GM21737 (cell line): ENCODE results near the gene MLH1.
A peak's percentile ranks its signal among the peaks of the same experiment; 100 is the strongest.

ENCODE experiments used
- ATAC-seq: cut with Tn5 transposase; IDR thresholded peaks from one replicate; pipeline ENCODE4 v1.9.1; 2021; ENCODE audit warnings: mild to moderate bottlenecking, moderate library complexity; ENCODE audit not compliant: unreplicated experiment

MLH1 gene

DNA sequence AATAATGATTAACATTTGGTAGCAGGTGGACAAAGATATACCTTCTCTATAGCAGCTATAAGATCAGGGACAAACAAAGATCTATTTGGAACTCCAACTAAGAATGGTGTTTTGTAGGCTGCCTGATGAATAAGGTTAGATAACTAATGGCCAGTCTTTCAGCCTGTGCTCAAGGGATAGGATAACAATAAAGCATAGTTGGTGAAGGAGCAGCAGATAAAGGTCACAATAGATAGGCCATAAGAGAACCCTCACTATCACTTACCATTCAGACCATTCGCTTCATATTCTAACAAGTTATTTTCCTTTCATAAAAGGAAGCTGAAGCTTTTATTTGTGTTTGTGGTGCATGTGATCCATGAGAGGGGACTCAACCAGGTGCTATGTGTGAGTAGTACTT, 20.2 kb upstream of the MLH1 start:
- ATAC-seq, result no peak

DNA sequence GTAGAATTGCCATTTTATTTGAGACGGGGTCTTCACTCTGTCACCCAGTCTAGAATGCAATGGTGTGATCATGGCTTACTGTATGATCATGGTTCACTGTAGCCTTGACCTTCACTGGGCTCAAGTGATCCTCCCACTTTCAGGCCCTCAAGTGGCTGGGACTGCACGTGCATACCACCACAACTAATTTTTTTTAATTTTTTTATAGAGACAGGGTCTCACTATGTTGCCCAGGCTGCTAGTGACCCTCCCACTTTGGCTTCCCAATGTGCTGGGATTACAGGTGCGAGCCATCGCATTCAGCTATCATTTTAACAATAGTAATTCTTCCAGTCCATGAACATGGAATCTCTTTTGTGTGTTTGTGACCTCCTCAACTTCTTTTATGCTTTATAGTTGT, 12.3 kb upstream of the MLH1 start:
- no peak for ATAC-seq

DNA sequence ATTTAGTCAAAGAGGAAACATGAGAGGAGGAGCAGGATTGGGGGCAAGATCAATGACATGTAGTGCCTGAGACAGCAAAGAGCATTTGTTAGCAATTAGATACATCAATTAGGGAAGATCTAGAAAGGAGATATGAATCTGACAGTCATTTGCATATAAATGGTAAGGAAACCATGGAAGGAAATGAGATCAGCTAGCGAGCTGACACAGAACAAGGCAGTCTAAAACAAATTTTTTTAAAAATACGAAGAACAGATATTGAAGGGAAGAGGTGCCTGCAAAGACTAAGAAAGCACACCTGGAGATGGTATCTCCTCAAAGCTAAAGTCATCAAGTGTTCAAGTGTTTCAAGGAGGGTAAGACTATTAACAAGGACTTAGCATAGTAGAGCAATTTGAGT, 5.0 kb upstream of the MLH1 start:
- no peak for ATAC-seq

DNA sequence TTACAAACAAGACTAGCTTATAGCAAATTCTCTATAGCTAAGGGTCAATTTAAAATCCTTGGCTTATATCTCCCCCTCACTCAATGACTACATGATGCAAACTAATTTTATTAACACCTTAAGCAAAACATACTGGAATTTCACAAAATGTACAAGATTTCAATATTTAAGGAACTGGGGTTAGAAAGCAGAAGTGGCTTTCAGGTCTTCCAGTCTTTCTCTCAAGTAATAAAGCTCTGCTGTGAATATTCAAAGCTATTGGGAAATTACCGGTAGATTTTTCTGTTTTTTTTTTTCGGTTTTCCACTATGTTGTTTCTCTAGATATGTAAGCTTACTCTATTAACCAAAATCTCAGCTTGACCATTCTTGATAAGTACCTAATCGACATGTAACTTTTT, 4.3 kb upstream of the MLH1 start:
- ATAC-seq, result no peak

DNA sequence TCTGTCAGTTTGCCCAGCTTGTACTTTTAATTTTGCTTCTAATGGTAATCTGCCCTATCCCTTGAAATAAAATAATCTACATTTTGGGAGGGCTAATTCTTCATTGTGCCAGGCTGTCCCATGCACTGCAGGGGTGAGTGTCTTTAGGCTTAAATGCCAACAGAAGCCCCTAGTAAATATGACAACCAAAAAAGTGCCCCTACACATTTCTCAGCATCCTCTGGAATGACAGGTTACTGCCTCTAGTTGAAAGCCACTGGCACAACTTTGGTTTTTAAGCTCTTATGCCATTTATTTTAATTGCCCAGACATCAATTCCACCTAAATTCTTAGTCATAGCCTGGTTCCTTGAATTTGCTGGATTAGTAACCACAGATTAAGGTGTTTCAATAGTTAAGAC, 3.8 kb upstream of the MLH1 start:
- ATAC-seq, result no peak

DNA sequence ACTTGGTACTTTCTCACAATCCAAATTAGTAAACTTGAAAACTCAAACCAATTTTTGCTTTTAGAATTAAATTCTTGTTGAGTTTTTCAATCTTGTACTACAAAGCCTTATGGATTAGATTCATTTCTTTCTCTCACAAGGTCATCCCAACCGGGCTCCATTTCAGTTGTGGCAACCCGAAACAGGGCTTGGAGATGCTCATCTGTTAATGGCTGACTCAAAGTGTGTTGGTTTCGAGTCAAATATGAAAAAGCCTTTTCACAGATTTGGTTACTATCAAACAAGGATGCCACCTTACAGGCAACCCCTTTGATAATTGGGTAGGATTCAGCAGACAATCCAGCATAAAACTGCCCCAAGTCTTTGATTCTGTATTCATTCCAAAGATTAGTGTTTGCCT, 2.2 kb upstream of the MLH1 start:
- no peak for ATAC-seq

DNA sequence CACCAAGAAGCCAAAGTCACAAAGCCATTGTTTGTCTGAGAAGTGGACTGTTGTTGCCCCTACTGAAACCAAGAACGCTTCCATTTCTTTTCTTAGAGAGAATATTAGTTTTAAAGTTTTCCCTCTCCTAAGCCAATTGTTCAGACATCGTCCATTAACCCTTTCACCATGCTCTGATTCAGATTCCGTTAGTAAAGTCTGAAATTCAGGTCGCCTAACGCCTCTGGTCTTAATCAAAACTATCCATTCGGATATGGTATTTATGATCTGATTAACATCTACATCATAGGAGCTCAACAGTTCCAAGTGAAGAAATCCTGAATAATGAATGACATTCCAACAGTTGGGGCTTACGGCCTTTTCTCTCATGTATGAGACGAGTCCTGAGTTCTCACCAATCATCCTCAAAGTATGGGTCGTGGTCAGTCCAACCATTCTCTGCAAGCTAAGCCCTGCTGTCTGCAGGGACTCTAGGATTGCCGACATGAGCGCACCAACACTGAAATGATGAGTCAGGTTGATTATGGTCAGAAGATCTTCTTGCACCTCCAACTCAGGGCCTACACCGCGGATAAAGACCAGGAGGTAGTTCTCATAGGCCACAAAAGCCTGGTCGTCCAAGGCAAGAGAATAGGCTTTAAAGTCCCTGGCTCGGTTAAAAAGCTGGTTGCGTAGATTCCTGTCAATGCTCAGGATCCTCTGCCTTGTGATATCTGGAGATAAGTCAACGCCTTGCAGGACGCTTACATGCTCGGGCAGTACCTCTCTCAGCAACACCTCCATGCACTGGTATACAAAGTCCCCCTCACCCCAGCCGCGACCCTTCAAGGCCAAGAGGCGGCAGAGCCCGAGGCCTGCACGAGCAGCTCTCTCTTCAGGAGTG, 1.2 kb upstream of the MLH1 start:
- ATAC-seq, result no peak

DNA sequence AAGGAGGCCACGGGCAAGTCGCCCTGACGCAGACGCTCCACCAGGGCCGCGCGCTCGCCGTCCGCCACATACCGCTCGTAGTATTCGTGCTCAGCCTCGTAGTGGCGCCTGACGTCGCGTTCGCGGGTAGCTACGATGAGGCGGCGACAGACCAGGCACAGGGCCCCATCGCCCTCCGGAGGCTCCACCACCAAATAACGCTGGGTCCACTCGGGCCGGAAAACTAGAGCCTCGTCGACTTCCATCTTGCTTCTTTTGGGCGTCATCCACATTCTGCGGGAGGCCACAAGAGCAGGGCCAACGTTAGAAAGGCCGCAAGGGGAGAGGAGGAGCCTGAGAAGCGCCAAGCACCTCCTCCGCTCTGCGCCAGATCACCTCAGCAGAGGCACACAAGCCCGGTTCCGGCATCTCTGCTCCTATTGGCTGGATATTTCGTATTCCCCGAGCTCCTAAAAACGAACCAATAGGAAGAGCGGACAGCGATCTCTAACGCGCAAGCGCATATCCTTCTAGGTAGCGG, 452 bp upstream of the MLH1 start, which contains the start of gene EPM2AIP1:
TSS of gene EPM2AIP1 (minus strand) at position 326 of the 520 bp plus-strand sequence. CDS start at position 272, 54 bp downstream.
- peak; percentile 79 for ATAC-seq

DNA sequence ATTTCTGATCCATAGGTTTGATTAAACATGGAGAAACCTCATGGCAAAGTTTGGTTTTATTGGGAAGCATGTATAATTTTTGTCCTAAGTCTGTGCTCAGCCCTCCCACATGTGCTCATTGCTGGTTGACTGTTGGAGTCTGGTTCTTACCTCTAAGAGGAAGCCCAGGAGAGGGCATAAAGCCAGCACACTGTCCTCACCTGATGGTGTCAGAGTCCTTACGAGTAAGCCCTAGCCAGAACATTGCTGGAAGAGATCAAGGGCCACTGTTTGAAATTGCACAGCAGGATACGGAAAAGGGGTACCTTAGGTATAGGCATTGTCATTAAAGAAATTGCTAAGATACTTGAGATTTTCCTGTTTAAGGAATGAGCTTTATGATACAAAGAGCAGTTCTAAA, 21.3 kb downstream of the MLH1 start:
- ATAC-seq, result no peak

DNA sequence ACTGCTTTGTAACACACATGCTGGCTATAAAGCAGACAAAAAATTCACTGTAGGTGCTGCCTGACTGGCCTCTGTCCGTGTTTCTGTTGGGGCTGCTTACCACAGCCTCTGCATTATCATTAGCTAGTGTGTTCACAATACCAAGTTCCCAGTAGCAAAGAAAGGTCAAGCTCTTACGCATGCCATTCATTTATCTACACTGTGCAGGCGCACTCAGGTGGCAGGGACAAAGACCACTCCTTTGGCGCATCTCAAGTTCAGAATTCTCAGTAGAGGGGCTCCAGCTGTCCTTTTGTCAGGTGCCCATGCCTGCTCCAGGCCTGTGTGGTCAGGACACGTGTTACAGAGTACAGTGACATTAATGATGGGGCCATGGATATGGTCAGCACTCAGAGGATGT, 22.3 kb downstream of the MLH1 start:
- no peak for ATAC-seq

DNA sequence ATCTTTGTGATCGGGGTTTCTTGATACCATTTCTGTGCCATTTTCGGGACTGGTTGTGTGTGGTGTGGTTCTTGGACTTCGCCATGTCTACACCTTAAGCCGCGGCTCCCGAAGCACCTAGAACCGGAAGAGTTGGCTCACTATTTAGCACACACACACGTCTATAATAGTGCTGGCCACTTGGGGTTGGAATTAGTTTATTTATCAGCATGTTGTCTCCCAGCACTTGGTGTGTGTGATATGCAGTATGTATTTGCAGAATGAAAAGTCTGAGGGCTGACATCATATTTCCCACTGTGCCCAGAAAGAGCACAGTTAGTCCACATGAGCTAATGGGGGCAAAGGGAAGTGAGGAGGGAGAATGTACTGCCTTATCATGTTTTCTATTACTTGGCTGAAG, 23.6 kb downstream of the MLH1 start:
- no peak for ATAC-seq

DNA sequence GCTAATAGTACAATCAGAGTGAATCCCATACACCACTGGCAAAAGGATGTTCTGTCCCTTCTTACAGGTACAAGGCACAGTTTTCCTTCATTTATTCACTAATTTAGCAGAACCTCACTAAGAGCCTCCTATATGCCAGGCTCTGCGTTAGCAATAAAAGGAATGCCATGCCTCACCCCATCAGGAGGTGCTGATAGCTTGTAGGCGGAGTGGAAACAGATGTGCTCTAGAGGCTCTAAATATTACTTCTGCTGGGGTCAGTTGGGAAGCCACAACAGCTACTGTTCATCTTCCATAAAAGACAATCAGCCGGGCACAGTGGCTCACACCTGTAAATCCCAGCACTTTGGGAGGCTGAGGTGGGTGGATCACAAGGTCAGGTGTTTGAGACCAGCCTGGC, 24.4 kb downstream of the MLH1 start:
- ATAC-seq, result no peak

DNA sequence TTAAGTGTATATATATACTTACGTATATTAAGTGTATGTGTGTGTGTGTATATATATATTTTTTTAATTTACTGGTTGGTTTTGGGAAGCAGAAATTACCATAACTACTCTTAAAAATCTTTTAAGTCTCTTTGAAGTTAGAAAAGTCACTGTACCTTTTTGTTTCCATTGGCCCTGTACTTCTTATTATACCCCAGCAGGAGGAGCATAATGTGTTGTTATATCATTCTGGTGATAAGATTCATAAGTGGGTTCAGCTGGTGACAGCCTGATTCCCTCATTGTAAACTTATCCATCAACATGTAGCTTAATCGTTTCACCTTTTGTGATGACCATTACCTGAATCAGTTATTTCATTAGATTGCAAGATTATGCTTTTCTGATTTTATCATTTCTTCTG, 30.8 kb downstream of the MLH1 start:
- ATAC-seq, result no peak

DNA sequence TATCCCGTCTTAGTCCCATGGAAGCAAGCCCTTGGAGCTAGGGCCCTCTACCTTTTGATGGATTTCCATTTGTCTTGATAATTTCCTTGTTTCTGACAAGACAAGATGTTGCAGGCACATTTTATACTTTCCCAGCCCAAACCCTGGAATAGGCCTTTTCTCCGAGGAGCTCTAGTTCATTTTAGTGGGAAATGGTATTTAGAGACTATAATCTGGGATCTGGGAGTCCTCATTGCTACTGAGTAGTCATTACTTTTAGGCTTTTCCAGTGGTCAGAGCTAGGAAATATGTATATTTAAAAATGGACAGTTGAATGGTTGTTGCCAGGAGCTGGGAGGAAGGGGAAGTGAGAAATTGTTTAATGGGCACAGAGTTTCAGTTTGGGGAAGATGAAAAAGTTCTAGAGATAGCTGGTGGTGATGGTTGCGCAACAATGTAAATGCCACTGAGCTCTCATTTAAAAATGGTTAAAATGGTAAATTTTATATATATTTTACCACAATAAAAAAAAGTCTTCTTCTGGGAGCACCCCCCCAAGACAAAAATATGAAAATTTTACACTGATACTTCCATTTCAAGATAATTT, 31.6 kb downstream of the MLH1 start:
- ATAC-seq, result no peak

DNA sequence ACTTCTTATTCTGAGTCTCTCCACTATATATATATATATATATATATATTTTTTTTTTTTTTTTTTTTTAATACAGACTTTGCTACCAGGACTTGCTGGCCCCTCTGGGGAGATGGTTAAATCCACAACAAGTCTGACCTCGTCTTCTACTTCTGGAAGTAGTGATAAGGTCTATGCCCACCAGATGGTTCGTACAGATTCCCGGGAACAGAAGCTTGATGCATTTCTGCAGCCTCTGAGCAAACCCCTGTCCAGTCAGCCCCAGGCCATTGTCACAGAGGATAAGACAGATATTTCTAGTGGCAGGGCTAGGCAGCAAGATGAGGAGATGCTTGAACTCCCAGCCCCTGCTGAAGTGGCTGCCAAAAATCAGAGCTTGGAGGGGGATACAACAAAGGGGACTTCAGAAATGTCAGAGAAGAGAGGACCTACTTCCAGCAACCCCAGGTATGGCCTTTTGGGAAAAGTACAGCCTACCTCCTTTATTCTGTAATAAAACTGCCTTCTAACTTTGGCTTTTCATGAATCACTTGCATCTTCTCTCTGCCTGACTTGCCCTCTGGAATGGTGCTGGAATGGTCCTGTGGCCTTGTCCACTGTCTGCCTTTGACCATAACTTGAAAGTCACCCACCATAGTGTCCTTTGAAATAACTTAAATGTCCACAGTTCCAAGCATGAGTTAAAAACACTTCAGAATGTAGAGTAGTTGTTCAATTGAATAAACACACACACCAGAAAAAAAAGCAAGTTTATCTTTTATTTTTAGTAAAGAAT, 32.4 kb downstream of the MLH1 start:
- no peak for ATAC-seq

DNA sequence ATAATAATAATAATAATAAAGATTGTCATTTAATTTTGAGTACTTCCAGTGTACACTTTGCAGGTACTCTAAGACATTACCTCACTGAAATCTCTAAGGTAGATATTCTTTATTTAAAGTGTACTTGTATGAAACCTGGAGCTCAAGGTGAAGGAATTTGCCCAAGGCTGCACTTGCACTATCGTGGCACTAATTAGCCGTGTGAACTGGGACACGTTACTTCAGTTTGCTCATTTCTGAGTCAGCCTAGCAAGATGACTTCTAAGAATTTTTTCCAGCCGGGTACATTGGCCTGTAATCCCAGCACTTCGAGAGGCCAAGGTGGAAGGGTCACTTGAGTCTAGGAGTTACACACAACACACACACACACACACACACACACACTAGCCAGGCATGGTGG, 33.5 kb downstream of the MLH1 start:
- ATAC-seq, result no peak

DNA sequence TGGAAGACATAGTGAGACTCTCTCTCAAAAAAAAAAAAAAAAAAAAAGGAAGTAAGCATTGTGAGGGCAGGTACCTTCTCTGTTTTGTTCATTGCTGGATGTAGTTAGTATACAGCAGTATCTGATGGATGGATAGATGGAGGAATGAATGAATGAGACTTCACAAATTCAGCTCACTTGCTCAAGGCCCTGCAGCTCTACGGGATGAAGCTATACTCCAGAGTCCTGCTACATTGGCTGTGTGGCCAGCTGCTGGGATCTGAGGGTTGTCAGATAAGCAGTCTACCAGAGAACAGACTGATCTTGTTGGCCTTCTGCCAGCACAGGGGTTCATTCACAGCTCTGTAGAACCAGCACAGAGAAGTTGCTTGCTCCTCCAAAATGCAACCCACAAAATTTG, 35.0 kb downstream of the MLH1 start:
- ATAC-seq, result no peak

DNA sequence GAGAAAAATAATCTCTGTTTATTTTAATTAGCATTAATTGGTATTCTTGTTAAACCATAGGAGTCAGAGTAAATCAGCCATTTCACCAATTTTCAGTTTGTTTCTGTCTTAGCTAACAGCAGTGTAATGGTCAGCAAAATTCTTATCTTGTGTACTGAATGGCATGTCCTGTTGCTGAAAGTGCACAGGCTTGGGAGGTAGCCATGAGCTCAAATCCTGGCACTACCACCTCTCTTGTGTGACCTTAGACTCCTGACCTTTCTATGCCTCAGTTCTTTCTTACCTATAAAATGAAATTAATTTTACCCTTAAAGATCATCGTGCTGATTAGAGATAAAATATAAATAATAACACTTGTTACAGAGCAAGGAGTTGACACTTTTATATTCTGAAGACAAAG, 35.8 kb downstream of the MLH1 start:
- ATAC-seq, result no peak

DNA sequence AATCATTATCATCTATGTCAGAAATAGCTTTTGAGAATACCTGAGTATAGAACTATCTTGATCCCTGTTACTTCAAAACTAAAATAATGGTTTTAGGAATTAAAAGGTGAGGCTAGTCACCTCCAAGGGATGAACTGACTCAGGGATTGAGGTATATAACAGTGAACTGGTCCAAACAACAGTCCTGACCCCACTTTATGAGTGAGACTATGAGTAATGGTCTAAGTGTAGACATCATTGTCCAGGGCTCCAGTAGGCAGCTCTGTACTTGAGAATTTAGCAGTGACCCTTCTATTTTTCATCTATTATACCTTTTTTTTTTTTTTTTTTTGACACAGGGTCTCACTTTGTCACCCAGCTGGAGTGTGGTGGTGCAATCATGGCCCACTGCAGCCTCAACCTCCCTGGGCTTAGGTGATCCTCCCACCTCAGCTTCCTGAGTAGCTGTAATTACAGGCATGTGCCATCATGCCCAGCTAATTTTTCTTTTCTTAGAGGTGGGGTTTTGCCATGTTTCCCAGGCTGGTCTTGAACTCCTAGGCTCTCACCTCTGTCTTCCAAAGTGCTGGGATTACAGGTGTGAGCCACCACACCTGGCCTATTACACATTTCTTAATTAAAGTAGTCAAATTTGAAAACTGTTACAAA, 36.3 kb downstream of the MLH1 start:
- ATAC-seq, result no peak

DNA sequence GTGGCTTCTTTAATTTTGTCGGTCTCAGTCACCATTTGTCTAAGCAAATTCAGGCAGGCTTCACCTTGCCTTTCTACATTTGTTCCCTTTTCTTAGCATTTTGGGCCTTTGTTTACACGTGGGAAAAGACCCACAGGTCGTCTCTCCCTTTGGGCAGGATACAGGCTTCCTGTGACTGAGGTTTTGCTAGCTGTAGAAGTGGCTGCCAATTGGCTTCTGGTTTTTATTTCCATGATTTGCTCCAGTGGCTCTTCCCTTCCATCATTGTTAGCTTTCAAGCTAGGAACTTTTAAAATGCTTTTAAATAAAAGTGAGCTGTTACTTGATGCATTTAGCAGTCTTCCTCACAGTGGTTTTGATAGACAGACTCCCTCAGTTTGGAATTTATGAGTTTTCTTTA, 37.3 kb downstream of the MLH1 start:
- ATAC-seq, result no peak

DNA sequence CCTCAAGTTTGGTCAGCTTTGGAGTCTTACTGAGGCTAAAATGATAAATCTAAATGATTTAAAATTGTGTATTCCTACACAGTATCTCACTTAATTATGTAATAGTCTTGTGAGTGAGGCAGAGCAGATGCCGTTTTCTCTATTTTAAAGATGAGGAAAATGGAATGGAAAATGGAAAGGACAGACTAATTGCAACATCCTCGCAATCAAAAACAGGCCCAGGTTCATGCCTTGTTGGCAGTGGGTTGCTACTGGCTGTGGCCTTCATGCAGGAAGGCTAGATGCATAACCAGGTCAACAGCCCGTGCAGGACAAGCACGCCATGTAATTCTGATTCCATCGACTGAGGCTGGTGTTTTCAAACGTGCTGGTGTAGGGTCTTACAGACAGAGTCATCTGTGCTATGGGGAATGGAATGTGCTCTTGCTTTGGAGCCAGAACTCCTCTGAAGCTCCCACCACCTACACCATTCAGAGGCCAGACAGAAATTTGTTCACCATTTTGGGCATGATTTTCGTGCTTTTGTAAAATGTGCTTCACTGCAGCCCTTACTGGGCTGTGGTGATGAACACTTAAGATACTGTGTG, 37.9 kb downstream of the MLH1 start:
- ATAC-seq, result no peak
